Kidney (tissue), 14 donors: ENCODE measurements around the gene EPHB1. TPM values are rescaled to one million over a fixed set of nuclear protein-coding genes. Genes with fewer than 3 reads are reported as not detected.
"Not testable (repeated sequence)": the region's sequence is repeated elsewhere in the genome, so short reads cannot be mapped to it uniquely, and the experiment has no call there.

ENCODE experiments used
- DNase-seq, 5 donors: peaks; one replicate each; pipeline ENCODE4 v3.0.0-alpha.2; 2013 to 2020
- FAIRE-seq: peaks from 2 replicates; lab custom pipeline; 2012; peaks lifted over from hg19 to GRCh38; lab: Jason Lieb, UNC
- H3K27ac ChIP-seq, 2 donors: one replicate each; pipeline ENCODE4 v1.7.0; 2013; ENCODE audit warnings: low read depth in 2 of 2, low read length in 2 of 2, inconsistent platforms in 1 of 2
- H3K27me3 ChIP-seq: one replicate; pipeline ENCODE4 v1.7.1; 2013; ENCODE audit warnings: low read length, inconsistent platforms; ENCODE audit not compliant: control insufficient read depth, insufficient read depth
- H3K36me3 ChIP-seq, 3 donors: one replicate each; pipeline versions ENCODE4 v1.7.0 to v1.7.1; 2013; ENCODE audit warnings: low read length in 3 of 3, control low read depth in 1 of 3, inconsistent platforms in 1 of 3; ENCODE audit not compliant: insufficient read depth in 3 of 3, control insufficient read depth in 2 of 3
- H3K4me1 ChIP-seq, 3 donors: one replicate each; pipeline versions ENCODE4 v1.7.0 to v1.7.1; 2013; ENCODE audit warnings: low read length in 3 of 3, inconsistent platforms in 1 of 3, low read depth in 1 of 3; ENCODE audit not compliant: control insufficient read depth in 2 of 3, insufficient read depth in 2 of 3
- H3K4me3 ChIP-seq, 3 donors: one replicate each; pipeline versions ENCODE4 v1.7.0 to v1.8.1; 2013; ENCODE audit warnings: low read length in 3 of 3, control low read depth in 1 of 3, inconsistent platforms in 1 of 3
- H3K9ac ChIP-seq, 3 donors: one replicate each; pipeline versions ENCODE4 v1.7.0 to v1.7.1; 2013; ENCODE audit warnings: low read length in 3 of 3, control low read depth in 1 of 3, inconsistent platforms in 1 of 3
- H3K9me3 ChIP-seq, 3 donors: one replicate each; pipeline versions ENCODE4 v1.7.0 to v1.7.1; 2013; ENCODE audit warnings: low read length in 3 of 3, control low read depth in 1 of 3, inconsistent platforms in 1 of 3; ENCODE audit not compliant: control insufficient read depth in 2 of 3, insufficient read depth in 1 of 3
- intact Hi-C: fragments of 100-400 bp; cut with DNase I; formaldehyde crosslinking; loops from one replicate; pipeline ENCODE4 v1.11.1; 2022
- polyA plus RNA-seq: library from polyadenylated mRNA; stranded (reverse); fragments of 350-450 nt; fragmentation: Illumina TruSeq; extraction: RNeasy Lipid Tissue Mini Kit (QIAGEN cat#74804); gene quantifications from one replicate; pipeline ENCODE4 v1.2.3, GENCODE V29; 2014; ENCODE audit warnings: low read depth, low replicate concordance; ENCODE audit not compliant: insufficient read depth
- total RNA-seq: library from RNA; stranded (reverse); fragmentation: NEBNext Ultra II Directional; extraction: Animal tissue kit (Norgen Biotek cat#: 25700); gene quantifications from one replicate; pipeline ENCODE4 v1.2.1, GENCODE V29; 2021
- TF ChIP-seq, protein P1 (sequence below): IDR thresholded peaks from 3 replicates; pipeline ENCODE4 v1.5.1; 2012; ENCODE audit warnings: mild to moderate bottlenecking, moderate library complexity, borderline replicate concordance; ENCODE audit not compliant: insufficient read depth; ENCODE audit errors: extremely low read depth
- donor health status: control.
- donor health status: control.
- donor health status: control.
- donor health status: control.
- donor health status: control.
- donor health status: DM: yes; HTN: yes; CAD: no.
- donor health status: Normal renal cell carcinoma (clear cell type).

EPHB1 gene
- total and polyA plus RNA-seq, 2 donors from 2014 or later = 0.39 to 3.2 TPM

DNA sequence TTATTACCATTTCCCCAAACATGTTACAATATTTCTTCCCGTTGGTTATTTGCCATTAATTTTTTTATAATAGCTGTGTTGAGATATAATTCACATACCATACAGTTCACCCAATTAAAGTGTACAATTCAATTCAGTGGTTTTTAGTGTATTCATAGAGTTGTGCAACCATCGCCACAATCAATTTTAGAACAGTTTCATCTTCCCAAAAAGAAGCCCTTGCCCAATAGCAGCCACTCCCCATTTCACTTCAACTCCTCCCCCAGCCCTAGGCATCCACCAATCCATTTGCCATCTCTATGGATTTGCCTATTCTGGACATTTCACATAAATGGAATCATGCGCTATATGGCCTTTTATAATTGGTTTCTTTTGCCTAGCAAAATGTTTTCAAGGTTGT, 225.1 kb downstream of the EPHB1 start:
- intact Hi-C loops = no loop called here
- DNase-seq (no peak), FAIRE-seq (no peak)
- TF ChIP-seq, protein P1, sequence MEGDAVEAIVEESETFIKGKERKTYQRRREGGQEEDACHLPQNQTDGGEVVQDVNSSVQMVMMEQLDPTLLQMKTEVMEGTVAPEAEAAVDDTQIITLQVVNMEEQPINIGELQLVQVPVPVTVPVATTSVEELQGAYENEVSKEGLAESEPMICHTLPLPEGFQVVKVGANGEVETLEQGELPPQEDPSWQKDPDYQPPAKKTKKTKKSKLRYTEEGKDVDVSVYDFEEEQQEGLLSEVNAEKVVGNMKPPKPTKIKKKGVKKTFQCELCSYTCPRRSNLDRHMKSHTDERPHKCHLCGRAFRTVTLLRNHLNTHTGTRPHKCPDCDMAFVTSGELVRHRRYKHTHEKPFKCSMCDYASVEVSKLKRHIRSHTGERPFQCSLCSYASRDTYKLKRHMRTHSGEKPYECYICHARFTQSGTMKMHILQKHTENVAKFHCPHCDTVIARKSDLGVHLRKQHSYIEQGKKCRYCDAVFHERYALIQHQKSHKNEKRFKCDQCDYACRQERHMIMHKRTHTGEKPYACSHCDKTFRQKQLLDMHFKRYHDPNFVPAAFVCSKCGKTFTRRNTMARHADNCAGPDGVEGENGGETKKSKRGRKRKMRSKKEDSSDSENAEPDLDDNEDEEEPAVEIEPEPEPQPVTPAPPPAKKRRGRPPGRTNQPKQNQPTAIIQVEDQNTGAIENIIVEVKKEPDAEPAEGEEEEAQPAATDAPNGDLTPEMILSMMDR = no peak
- Histone ChIP-seq H3K27me3 (no peaks in the 10 kb centered on the region), H3K9ac (no peak overlapping the region), H3K9me3 (no peaks in the 10 kb centered on the region), H3K27ac (no peak overlapping the region), H3K4me3 (no peak overlapping the region), H3K36me3 (no peaks in the 10 kb centered on the region), H3K4me1 (no peaks in the 10 kb centered on the region)

DNA sequence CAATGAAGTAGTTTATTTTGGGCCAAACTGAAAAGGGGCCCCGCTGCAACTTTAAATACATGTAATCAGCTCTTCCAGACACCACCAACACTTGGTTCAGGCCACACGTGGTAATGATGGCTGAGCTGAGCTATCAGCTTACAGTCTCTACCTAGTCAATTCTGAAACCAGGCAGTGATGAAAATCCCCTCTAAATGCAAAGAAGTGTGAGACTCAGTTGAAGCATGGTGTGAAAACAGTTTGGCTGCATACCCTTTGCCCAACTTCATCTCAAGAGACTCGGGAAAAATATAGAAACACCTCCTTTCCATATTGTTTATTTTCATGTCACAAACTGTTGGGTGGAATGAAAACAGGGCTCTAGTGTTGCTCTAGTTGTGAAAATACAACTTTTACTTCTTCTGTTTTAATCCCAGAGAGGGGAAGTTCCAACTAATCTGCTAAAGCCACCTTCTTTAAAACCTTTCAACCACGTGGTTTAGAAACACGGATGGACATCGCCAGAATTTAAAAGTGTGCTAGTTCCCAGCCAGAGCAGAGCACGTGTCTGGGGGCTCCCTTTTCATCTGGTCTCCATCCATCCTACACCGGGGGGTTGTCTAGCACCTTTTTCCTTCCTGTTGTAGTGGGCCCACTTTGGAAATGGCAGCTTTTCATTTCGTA, 229.1 kb downstream of the EPHB1 start:
- H3K9ac ChIP-seq = no peak overlapping the region
- H3K27ac ChIP-seq = no peak overlapping the region
- FAIRE-seq = no peak
- H3K4me1 ChIP-seq = no peaks in the 10 kb centered on the region
- no peaks in the 10 kb centered on the region for H3K9me3 ChIP-seq
- no peaks in the 10 kb centered on the region for H3K27me3 ChIP-seq
- no peaks in the 10 kb centered on the region for H3K36me3 ChIP-seq
- TF ChIP-seq, protein P1 = no peak
- intact Hi-C loops = no loop called here
- no peak overlapping the region for H3K4me3 ChIP-seq
- peak in 2 of 5 donors; percentile 19 to 24 for DNase-seq

DNA sequence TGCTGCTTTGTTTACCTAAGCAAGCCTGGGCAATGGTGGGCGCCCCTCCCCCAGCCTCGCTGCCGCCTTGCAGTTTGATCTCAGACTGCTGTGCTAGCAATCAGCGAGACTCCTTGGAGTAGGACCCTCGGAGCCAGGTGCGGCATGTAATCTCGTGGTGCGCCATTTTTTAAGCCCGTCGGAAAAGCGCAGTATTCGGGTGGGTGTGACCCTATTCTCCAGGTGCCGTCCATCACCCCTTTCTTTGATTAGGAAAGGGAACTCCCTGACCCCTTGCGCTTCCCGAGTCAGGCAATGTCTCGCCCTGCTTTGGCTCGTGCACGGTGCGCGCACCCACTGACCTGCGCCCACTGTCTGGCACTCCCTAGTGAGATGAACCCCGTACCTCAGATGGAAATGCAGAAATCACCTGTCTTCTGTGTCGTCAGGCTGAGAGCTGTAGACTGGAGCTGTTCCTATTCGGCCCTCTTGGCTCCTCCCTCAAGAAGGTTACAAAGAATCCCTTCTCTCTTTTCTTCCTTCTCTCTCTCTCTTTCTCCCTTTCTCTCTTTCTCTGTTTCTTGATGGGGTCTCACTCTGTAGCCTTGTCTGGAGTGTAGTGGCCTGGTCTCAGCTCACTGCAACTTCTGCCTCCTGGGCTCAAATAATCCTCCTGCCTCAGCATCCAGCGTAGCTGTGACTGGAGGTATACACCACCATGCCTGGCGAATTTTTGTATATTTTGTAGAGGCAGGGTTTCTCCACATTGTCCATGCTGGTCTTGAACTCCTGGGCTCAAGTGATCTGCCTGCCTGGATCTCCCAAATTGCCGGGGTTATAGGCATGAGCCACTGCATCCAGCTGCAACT, 235.9 kb downstream of the EPHB1 start:
- peak overlapping the region in 2 of 3 donors; percentile 18 to 29 for H3K4me3 ChIP-seq
- DNase-seq = peak in 1 of 5 donors; percentile 12
- intact Hi-C loops, H3K27me3 ChIP-seq, H3K9me3 ChIP-seq, H3K9ac ChIP-seq, FAIRE-seq, H3K27ac ChIP-seq, H3K36me3 ChIP-seq: not testable (repeated sequence)
- H3K4me1 ChIP-seq = peaks cover 0 to 11% (median 9%) of the 10 kb centered on the region in 3 donors

DNA sequence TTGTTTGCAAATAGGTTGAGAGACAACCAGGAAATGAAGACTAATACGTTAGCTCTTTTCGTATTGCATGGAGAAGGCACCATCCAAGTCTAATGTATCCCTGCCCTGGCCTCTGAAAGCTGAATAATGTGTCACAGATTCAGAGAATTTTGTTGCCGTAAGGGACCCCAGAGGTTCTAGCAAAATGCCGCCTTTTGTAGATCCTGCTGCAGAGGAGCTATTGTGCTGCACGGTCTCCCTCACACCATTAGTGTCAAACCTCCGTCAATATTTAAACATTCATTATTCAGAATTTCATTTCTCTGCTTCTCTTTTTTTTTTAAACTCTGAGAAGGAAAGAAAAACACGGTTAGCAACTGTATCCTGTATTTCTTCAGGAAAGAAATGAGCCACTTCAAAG, 238.7 kb downstream of the EPHB1 start:
- Histone ChIP-seq H3K4me3 (no peak overlapping the region), H3K9me3 (no peaks in the 10 kb centered on the region), H3K27me3 (no peaks in the 10 kb centered on the region), H3K27ac (no peak overlapping the region), H3K36me3 (no peaks in the 10 kb centered on the region), H3K9ac (no peak overlapping the region), H3K4me1 (peaks cover 0 to 14% (median 11%) of the 10 kb centered on the region in 3 donors)
- intact Hi-C loops = no loop called here
- FAIRE-seq (no peak), DNase-seq (peak in 1 of 5 donors; percentile 5)
- TF ChIP-seq, protein P1 = no peak
